ENCODE data around the gene ZNF385B.
"Not testable (repeated sequence)": the region's sequence is repeated elsewhere in the genome, so short reads cannot be mapped to it uniquely, and the experiment has no call there.

ZNF385B gene

DNA sequence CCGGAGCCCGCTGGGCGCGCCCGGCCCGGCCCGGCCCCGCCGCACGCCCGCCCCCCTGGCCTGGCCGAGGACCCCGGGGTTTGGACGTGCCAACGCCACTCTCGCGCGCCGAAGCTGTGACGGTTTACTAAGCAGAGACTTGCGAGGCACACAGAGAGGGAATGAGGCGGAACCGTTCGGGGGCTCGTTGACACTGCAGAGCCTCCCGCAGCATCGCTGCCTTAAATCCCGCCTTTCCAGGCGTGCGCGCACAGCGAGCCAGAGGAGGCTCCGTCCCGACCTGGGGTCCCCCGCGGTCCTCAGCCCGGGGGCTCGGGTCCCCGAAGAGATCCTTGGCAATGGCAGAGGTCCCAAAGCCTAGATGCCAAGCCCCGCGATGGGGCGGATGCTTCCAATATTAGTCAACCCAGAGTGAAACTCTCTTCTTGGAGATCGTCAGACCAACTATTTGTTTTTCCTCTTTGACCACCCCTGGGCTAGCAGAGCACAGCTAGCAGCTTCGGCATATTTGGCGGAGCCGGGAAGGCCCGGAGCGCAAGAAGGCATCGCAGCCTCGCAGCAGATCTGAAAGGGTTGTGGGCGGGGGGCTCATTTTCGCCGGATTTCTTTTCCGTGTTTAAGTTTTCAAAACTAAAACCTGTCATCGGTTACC lies at the start of gene ZNF385B:
TSS of gene ZNF385B (minus strand) at position 197 of the 652 bp plus-strand sequence.
- DNase-seq (ENCODE audit: low spot score): no peak

DNA sequence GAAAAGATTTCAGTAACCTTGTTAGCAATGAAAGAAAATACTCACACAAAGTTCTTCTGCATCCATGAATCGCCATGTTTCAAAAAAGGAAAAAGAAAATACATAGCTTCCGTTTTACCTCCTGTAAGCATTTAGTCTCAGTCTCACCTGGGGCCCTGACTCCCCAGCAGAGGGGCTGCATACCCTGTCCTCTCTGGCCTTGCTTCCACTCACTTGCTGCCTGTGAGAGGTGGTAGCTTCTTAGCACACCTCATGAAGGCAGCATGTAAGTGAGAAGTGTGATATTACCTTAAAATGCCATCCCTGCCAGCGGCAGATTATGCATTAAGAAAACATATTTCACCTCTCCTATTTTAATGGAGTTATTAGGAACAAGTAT lies 49.3 kb upstream of the ZNF385B start:
- no peak for DNase-seq (ENCODE audit: low spot score)

DNA sequence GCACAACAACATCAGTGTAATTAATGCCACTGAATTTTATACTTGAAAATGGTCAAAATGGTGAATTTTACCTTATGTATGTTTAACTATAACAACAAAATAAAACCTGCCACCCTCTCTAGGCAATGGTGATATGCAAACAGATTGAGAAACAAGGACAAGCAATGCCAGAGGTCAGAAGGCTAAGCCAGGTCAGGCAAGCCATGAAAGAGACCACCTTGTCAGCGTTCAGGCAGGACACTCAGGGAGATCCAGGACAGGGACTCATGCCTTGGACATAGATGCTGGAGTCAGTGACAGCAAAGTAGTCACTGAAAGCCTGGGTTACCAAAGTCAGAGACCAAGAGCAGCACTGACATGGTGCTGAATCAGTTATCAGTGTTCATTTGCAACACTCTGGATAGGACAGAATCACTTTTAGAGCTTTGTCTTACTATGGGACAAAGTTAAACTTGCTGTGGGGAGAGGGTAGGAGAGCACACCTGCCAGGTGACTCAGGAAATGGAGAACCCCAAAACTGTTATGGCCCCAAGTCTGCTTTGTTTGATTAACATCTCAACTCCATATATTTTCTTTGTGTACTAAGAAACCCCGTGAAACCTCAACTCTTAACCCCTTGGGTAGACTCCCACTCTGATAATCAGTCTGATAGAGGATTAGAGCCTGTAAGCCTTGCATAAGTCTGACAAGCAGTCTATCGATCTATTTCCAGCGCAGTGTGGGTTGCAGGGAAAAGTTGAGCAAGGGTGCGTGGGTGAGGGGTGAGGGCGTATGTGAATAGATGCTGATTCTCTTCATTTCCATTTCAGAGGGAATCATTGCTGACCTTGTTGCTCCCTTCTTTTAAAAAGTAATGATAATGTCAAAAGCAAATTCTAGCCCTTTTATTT lies 48.7 kb upstream of the ZNF385B start:
- DNase-seq (ENCODE audit: low spot score): no peak

DNA sequence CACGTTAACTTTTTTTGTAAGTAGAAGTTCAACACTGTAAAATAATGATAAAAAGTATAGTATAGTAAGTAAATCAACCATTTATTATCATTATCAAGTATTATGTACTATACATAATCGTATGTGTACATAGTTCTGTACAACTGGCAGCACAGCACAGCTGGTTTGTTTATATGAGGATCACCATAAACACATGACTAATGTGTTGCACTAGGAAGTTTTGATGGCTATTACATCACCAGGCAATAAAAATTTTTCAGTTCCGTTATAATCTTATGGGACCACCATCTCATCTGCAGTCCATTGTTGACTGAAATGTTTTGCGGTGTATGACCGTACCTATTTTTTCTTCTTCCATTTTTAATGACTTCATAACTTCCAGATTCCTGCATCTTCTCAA lies 39.2 kb upstream of the ZNF385B start:
- no peak for DNase-seq (ENCODE audit: low spot score)

DNA sequence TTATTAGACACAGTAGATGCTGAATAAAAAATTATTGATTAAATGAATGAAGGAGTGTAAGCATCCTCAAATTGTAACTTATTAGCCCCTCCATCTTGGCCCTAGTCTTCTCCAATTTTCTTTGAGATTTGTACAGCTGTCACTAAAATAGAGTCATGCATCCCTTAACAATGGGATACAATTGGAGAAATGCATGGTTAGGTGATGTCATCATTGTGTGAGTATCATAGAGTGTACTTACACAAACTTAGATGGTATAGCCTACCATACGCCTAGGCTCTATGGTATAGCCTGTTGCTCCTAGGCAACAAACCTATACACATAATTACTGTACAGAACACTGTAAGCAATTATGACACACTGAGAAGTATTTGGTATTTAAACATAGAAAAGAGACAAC lies 38.3 kb upstream of the ZNF385B start:
- DNase-seq (ENCODE audit: low spot score): no peak

DNA sequence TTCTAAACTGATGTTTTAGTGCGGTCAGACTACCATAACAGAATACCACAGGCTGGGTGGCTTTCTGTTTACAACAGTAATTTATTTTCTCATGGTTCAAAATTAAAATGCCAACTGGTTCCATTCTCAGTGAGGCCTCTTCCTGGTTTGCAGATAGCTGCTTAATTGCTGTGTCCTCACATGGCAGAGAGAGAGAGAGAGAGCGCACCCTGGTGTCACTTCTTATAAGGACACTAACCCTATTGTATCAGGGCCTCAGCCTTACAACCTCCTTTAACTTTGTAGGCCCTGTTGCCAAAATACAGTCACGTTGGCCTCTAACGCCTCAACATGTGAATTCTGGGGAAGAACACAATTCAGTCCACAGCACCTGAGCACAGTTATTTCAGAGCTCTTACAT lies 37.5 kb upstream of the ZNF385B start:
- peak; percentile 15 for DNase-seq (ENCODE audit: low spot score)

DNA sequence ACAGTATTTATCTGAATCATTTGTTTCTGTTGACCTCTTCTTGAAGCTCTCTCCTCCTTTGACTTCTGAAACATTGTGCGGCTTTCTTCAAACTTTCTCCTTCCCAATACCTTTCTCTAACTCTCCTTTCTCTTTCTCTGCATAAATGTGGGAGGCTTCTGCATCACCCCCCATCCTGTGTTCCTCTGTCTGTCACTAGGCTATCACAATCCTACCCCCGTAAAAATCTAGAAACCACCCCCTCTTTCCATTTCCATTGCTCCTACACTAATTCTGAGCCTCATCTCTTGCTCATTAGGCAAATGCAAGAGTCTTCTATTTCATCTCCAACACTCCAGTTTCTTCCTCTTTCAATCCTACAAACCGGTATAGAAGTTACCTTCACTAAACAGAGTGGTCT lies 32.2 kb upstream of the ZNF385B start:
- DNase-seq (ENCODE audit: low spot score): no peak

DNA sequence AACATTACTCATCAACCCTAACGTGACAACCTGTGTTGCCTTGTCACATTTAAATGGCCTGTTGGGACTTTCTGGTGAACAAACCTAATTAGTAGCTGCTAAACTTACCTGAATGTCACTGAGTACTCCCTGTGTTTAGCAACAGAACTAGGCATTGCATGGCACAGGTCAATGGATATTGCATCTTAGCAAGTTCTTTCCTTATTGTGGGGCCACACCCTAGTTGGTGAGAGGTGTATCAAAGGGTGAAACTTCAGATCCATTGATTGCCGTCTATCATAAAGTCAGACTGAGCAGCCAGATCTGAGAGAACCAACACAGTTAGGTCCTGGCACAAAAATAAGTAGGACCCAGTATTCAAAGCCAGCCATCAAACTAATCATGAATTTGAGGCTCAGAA lies 29.8 kb upstream of the ZNF385B start:
- DNase-seq (ENCODE audit: low spot score): no peak

DNA sequence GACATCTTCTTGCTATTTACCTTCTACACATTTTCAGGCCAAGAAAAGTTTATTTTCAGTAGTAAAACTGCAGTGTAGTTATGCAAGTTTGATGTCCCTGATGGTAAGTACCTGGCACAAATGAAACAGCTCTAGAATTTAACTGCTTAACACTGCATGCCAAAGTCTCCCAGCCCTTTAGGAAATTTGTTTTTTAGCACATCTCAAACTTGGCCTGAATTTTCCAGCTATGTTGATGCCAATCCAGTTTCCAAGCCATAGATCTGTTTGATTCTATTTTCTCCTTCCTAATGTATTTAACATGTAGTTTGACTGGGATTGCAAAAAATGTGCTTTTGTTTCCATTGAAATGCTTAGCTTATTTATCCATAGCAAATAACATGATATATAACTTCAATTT lies 29.3 kb upstream of the ZNF385B start:
- DNase-seq (ENCODE audit: low spot score): no peak

DNA sequence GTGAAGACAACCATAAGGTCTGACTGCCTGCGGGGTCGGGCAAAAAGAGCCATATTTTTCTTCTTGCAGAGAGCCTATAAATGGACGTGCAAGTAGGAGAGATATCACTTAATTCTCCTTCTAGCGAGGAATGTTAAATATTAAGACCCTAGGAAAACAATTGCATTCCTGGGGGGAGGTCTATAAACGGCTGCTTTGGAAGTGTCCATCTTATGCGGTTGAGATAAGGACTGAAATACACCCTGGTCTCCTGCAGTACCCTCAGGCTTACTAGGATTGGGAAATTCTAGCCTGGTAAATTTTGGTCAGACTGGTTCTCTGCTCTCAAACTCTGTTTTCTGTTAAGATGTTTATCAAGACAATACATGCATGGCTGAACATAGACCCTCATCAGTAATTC lies 27.2 kb upstream of the ZNF385B start:
- not testable (repeated sequence) for DNase-seq (ENCODE audit: low spot score)

DNA sequence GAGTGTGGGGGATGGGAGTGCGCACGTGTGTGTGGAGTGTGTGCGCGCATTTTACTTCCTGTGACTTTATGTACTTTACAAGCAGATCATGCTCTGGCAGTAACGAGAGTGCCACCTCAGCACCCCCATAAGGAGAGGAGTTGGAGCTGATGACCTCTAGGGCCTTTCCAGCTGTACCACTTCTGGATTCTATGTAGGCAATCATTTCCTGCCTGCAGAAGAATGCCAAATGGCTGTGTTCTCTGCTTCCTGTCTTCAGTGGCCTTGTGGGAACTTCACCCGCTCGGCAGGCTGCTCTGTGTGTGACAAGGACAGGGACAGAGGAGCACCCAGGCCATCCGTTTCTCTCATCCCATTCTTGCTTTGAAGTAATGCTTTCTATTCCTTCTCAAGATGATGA lies 22.8 kb upstream of the ZNF385B start:
- DNase-seq (ENCODE audit: low spot score): no peak

DNA sequence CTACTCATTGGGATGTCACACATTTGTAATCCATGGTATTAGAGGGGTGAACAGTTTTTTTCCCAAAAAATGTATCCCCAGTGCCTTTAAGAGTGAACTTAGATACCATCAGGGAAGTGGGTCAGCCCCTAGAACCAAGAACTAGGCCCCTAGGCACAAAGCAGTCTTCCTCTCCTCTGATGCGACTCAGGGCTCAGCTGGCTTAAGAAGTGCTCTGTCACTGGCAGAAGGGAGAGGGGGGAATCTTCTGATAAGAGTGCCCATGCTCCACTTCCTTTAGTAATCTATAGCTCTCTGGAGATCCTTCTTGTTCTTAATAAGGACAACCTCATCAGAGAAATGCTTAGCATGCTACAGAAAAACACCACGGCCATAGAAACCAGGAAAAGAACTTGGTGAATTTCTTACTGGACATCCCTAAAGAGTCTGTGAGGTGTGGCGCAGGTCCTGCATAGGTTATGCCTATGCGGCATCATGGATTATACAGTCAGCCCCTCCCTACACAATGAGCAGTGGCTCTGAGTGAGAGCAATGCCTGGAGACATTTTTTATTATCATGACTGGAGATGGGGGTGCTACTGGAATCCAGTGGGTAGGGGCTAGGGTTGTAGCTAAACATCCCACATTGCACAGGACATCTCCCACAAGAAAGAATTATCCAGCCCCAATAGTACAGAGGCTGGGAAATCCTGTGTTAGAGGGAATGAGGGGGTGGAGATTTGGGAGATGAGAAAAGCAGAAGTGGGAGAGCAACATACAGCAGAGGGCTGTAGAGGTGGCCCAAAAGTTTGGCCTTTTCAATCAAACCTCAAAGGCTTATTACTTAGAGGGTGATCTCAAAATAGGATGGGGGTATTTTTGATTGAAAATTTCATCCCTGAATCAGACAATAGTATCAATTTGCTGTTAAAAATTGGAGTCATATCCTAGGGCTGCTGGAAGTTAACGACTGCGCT lies 21.7 kb upstream of the ZNF385B start:
- no peak for DNase-seq (ENCODE audit: low spot score)

DNA sequence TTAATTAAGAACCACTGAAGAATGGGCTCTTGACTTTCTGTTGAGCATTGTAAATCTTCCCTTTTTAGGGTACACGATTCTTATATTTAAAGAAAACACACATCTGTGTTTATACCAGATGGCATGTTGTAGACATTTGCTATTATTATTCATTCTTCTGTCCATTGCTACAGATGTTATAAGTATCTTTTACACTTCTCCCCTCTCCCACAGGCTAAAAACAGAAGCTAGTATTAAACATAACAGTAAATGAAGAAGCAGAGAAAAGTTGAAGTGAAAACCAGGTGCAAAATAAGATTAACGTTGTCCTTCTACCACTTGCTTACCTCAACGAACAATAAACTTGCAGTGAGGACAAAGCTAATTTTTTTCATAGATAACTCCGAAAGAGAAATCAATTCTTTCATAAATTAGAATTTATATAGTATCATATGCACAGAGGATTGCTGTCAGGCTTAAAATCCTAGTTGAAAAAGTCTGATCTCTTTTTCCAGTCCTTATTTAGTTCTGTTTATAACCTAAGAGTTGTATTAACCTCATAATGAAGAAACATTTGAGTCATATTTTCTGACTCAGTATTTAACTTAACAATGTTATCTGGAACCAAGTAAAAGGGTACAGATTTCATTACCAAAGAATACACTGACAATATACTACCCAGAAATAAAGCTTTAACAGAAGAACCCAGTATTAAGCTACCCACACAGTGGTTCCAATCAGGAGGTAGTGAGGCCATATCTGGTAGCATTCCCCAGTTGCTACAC lies 16.4 kb upstream of the ZNF385B start:
- no peak for DNase-seq (ENCODE audit: low spot score)

DNA sequence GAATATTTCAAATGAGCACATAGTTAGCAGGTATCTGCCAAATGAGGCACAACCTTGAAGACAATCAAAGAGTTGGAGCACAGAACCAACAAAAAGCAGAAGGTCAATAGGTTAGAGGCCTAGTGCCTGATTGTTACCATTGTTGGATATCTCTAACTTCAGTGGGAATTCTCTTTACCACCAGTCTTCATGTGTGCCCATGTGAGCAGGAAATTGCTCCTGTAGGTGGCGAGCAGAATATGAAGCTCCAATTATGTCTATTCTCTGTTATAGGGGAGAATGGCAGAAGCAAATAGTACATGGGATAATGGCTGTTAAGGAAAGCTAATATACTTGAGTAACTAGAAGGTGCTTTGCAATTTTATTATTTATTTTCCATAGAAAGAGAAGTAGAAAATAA lies 14.9 kb upstream of the ZNF385B start:
- no peak for DNase-seq (ENCODE audit: low spot score)

DNA sequence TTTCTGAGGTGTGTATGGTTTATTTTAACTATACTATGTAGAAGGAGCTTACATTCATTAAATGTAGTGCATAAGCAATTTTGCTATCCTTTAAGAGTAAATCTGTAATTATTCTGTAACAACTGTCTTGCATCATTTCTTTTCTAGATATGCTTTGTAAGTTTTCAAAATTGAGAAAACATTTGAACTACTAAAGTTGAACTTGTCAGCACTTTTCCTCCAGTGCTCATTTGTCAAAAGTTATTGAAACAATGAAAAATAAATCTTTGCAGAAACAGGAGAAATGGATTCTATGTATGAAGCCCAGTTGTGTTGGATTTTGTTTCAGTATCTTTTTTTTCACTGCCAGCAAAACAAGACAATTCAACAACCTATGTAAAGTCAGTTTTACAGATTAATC lies 14.5 kb upstream of the ZNF385B start:
- DNase-seq (ENCODE audit: low spot score): no peak

DNA sequence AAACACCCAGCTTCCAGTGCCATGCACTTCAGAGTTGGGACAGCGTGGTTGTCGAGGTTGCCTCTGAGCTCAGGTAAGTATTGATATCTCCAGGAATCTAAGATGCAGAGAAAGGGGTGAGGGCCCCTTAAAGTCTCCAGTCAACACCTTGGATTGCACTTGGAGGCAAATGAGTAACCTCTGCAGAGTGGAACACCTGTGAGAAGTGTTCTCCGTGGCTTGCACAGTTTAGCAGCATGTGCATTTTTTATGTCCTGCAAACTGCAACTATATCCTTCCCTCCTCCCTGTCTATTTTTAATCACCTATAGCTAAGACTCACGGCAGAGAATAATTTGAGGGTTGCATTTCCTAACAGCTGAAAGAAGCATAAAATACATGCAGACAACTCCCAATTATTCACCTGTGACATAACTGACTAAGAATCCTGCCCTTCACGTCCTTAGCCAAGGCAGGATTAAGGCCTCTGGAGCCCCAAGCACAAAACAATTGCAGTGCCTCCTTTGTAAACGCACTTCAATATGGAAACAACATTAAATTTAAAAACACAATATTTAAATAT lies 1.6 kb upstream of the ZNF385B start:
- no peak for DNase-seq (ENCODE audit: low spot score)

DNA sequence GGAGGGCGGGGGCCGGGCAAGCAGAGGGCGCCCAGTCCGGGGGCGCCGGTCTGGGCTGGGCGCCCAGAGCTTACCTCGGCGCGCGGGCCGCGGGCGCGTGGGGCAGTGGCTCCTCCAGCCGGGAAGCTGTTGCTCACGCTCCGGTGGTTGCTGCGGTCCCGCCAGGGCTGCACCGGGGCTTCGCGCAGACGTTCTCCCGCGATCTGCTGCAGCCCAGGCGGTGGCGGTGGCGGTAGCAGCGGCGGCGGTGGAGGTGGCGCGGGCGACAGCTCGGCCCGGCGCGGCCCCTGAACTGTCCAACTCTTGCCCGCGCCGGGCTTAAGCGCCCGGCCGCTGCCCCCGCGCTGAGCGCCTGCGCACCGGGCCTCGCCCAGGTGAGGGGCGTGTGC lies 391 bp downstream of the ZNF385B start:
- no peak for DNase-seq (ENCODE audit: low spot score)

DNA sequence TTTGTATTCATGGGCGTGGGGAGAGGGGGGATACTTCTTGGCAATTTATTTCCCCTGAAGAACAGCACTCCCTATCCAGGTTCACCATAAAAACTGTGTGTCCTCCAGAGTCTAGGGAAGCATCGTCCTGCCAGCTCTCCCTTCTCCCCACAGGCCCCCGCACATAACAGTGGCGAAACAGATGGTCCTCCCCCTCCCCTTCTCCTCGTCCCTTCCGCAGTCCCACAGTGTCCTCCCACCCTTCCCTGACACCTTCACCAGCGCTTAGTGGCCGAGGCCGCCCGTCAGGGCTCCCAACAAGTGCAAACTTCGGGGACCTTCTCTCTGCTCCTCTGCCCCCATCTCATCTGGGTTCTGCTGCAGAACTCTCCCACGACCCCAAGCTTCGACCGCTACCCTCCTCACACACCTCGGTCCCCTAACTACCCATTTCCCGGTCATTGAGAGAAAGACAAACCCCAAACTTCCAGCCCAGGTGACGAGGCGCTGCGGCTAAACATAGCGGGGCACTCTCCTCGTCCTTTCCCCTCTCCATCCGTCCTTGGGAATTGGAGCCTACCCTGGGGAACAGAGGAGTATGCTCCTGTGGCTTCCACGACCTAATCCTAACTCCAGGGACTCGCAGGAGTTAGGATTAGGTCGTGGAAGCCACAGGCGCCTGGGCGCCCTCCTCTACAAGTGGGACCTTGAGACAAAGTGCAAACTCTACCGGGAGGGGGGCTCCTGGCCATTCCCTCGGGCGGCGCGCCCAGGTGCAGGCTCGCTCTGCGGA lies 971 bp downstream of the ZNF385B start:
- DNase-seq (ENCODE audit: low spot score): no peak

DNA sequence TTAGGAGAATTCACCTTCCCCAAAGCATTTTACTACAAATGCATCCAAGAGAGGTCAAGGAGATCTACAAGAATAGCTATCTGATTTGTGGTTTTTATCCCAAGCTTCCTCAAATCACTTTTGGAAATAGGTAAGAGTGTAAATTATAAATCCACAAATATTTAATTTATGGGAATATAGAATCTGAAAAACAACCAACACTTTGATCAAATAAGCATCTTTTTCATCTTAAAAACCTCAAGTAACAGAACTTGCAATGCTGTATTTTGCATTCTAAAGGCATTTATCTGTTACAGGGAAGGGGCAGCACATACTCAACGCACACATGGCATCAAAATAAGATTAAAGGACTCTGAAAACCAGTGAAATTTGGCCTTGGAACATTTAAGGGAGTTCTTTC lies 1.9 kb downstream of the ZNF385B start:
- no peak for DNase-seq (ENCODE audit: low spot score)

DNA sequence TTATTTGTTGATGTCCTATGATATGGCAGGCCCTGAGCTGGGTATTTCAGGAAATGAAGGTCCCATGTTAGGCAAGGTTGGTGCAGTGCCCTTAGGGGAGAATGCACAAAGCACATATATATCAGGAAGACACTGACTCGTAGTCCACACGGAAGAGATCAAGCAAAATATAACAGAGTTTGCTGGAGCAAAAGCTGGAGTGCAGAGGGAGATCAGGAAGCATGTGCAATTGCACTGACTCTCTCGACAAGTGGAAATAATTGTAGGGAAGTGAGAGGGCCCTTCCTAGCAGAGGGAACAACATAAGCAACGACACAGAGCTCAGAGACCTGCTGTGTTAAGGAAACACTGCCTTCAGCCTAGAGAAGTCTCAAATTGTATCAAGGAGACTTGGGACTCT lies 4.2 kb downstream of the ZNF385B start:
- no peak for DNase-seq (ENCODE audit: low spot score)

DNA sequence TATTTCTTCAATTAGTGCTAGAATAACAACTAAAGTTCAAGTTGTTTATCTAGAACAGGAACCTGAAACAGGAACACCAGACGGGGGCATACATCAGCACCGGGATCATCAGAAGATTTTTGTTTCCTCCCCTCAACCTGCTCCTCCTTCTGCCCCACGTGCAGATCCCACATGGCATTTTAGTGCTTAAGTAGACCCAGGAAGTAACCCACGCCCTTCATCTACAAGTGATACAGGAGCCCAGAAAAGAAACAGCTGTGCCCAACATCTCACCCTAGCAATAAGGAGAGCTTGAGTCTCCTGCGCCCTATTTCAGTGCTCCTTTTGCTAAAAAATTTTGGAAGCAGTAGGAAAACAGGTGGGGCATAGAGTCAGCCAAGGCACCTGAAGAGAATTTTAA lies 5.2 kb downstream of the ZNF385B start:
- no peak for DNase-seq (ENCODE audit: low spot score)

Data from hematopoietic multipotent progenitor cell treated with erythropoietin and hydrocortisone succinate and interleukin-3 and kit ligand, for 15 days (in vitro differentiated cells).